Right atrium auricular region (tissue), 2 donors: Measurements from ENCODE around the gene GDF9. TPM values are rescaled to one million over a fixed set of nuclear protein-coding genes. Genes with fewer than 3 reads are reported as not detected.
A peak's percentile ranks its signal among the peaks of the same experiment; 100 is the strongest.

Experiments used
- DNase-seq: peaks from one replicate; pipeline ENCODE4 v3.0.0-alpha.2; 2019; ENCODE audit warnings: low spot score
- H3K27ac ChIP-seq, 2 donors: fragments of 200-600 bp; sonication (generic); 1 replicate in 1 of 2; 2 replicates in 1 of 2; pipeline ENCODE4 v1.5.1; 2016 to 2019
- H3K27me3 ChIP-seq, 2 donors: fragments of 200-600 bp; sonication (generic); one replicate each; pipeline versions ENCODE4 v1.5.1 to v1.6.0; 2017 to 2019
- H3K36me3 ChIP-seq: fragments of 200-600 bp; sonication (generic); one replicate; pipeline ENCODE4 v1.5.1; 2016
- H3K4me1 ChIP-seq, 2 donors: fragments of 200-600 bp; sonication (generic); one replicate each; pipeline versions ENCODE4 v1.5.1 to v1.6.0; 2017 to 2019
- H3K4me3 ChIP-seq, 2 donors: fragments of 200-600 bp; sonication (generic); 1 replicate in 1 of 2; 2 replicates in 1 of 2; pipeline ENCODE4 v1.5.1; 2017 to 2019; ENCODE audit warnings: mild to moderate bottlenecking in 1 of 2, moderate library complexity in 1 of 2
- H3K9me3 ChIP-seq, 2 donors: fragments of 200-600 bp; sonication (generic); one replicate each; pipeline ENCODE4 v1.5.1; 2019
- CTCF ChIP-seq, 2 donors: fragments of 200-600 bp; sonication (generic); IDR thresholded peaks; one replicate each; pipeline ENCODE4 v1.5.1; 2019; ENCODE audit warnings: antibody characterized with exemption in 2 of 2
- total RNA-seq, 2 donors: library from RNA; depleted of rRNA; stranded (reverse); fragments of >200 nt; gene quantifications; one replicate each; pipeline ENCODE4 v1.1.0, GENCODE V29; 2016

The GDF9 gene
- total RNA-seq, 2 donors from 2014 or later = 0.20 to 0.22 TPM

- H3K36me3 ChIP-seq = no peaks in the 10 kb centered on the region
- DNase-seq = no peak
- no peak for TF ChIP-seq CTCF (IDR thresholded peaks at IDR 0.05)
- no peak overlapping the region for H3K4me3 ChIP-seq
- peaks cover 0 to 25% of the 10 kb centered on the region in 2 donors for H3K4me1 ChIP-seq
- H3K9me3 ChIP-seq = no peaks in the 10 kb centered on the region
- H3K27ac ChIP-seq = no peak overlapping the region
- peaks cover 17 to 21% of the 10 kb centered on the region in 2 donors for H3K27me3 ChIP-seq
These were observed 50.8 kb downstream of the GDF9 start for GRCh38 chr5:132815454-132815853.

- Histone ChIP-seq H3K4me1 (peaks cover 0 to 18% of the 10 kb centered on the region in 2 donors), H3K4me3 (peak overlapping the region in 1 of 2 donors; percentile 44), H3K36me3 (no peaks in the 10 kb centered on the region), H3K27ac (no peak overlapping the region), H3K9me3 (no peaks in the 10 kb centered on the region), H3K27me3 (peaks cover 17 to 21% of the 10 kb centered on the region in 2 donors)
- DNase-seq = no peak
- TF ChIP-seq CTCF (IDR thresholded peaks at IDR 0.05) = no peak
These were observed 51.6 kb downstream of the GDF9 start for GRCh38 chr5:132814503-132815294.

- Histone ChIP-seq H3K4me1 (peaks cover 0 to 15% of the 10 kb centered on the region in 2 donors), H3K27me3 (peaks cover 17 to 21% of the 10 kb centered on the region in 2 donors), H3K4me3 (peak overlapping the region; percentile 11 to 44), H3K36me3 (no peaks in the 10 kb centered on the region), H3K9me3 (no peaks in the 10 kb centered on the region), H3K27ac (no peak overlapping the region)
- DNase-seq = no peak
- TF ChIP-seq CTCF (IDR thresholded peaks at IDR 0.05) = no peak
These were observed 52.4 kb downstream of the GDF9 start for GRCh38 chr5:132813599-132814502.

- TF ChIP-seq CTCF (IDR thresholded peaks at IDR 0.05) = no peak
- Histone ChIP-seq H3K27ac (no peak within 1 kb of the TSS), H3K4me1 (peaks cover 0 to 15% of the 10 kb centered on the region in 2 donors), H3K9me3 (no peaks in the 10 kb centered on the region), H3K27me3 (peaks cover 17 to 21% of the 10 kb centered on the region in 2 donors), H3K36me3 (no peaks in the 10 kb centered on the region), H3K4me3 (peak within 1 kb of the TSS; percentile 11 to 44)
- no peak for DNase-seq
These were observed 53.3 kb downstream of the GDF9 start, which contains the start of gene SOWAHA for GRCh38 chr5:132812781-132813598. SOWAHA (plus strand) TSS chr5:132813302; CDS start chr5:132813622, 320 bp downstream.

GRCh38 chr5:132812123-132812765 is 54.0 kb downstream of the GDF9 start:
- peaks cover 17 to 21% of the 10 kb centered on the region in 2 donors for H3K27me3 ChIP-seq
- H3K4me3 ChIP-seq = no peak overlapping the region
- no peaks in the 10 kb centered on the region for H3K9me3 ChIP-seq
- TF ChIP-seq CTCF (IDR thresholded peaks at IDR 0.05) = no peak
- peaks cover 0 to 15% of the 10 kb centered on the region in 2 donors for H3K4me1 ChIP-seq
- no peak for DNase-seq
- no peaks in the 10 kb centered on the region for H3K36me3 ChIP-seq
- H3K27ac ChIP-seq = no peak overlapping the region
